Ovary (tissue), 3 donors: Measurements from ENCODE around the gene CD109.

Experiments used
- CTCF ChIP-seq, 3 donors: fragments of 450-650 bp in 2 of 3; fragments of 200-600 bp in 1 of 3; IDR thresholded peaks; one replicate each; pipeline versions ENCODE4 v1.5.1 to v1.8.0; 2016 to 2022; ENCODE audit warnings: antibody characterized with exemption in 3 of 3, mild to moderate bottlenecking in 1 of 3
- POLR2A ChIP-seq: fragments of 450-650 bp; IDR thresholded peaks from one replicate; pipeline ENCODE4 v1.6.1; 2017; ENCODE audit warnings: antibody characterized with exemption, mild to moderate bottlenecking, moderate library complexity
- donor health status: DM: no; HTN: no; CAD: no.

DNA sequence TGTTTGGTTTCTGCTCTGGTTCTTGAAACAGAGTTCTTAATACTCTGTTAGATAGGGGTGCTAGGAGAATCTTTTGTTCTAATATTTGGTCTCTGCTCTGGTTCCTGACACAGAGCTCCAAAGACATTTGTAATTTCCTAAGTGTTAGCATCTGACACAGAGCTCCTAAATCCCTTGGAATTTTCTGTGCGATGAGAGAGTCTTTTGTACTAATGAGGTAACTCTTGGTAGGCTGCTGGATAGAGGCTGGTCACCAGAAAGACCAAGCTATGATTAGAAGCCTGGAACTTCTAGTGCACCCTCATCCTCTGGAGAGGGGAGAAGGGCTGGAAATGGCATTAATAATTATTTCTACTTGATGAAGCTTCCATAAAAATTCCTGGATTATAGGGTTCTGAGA, 7.7 kb upstream of the CD109 start:
- TF ChIP-seq POLR2A (no peak), CTCF (IDR thresholded peaks at IDR 0.05) (no peak)
